ENCODE results near the gene TRAF3. TPM values are rescaled to one million over a fixed set of nuclear protein-coding genes. Genes with fewer than 3 reads are reported as not detected.

TRAF3 gene
- total and polyA plus RNA-seq, 12 donors = 2.3 to 15.6 (median 10.2) TPM

DNA sequence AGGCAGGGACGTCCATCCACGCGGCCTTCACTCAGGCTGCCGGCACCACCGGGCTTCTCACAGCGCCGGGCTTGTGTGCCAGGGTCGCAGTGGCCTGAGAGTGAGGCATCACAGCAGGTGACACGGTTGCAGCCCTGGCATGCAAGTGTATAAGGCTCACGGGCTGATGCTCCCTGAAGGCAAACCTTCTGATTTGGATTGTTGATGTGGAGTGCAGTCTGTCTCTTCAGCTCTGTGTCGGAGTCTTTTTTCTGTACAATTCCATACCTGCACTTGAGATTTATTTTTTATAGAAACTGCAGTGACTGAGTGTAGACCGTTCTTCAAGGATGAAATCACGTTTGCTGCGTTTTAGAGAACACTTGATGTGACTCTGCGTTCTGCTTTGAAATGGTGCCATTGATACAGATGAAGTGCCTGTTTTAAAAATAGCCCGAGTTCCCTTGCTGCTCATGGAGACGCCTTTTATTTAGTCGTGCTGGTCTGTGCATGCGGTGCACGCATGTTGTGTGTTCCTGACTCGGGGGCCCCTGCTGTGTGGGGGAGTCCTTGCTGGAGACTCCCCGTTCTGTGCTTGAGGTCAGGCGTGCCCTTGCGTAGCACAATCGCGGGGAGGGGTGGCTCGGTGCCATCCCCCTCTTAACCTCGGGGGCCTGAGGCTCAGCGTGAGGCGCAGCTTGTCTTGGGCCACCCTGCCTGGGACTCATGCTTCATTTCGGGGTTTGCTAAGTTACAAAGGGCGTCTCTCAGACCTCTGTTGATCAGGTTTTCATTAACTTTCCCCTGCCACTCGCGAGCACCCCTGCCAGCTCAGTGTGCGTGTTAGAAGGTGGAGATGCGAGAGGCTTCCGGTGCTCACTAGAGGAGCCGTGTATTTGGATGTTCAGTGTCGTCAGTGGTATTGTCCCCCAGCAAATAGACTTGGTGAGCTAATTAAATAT lies 123.7 kb downstream of the TRAF3 start:
- DNase-seq (no peak), ATAC-seq (peak in 6 of 8 donors; percentile 29 to 75 (median 60))
- no peaks in the 10 kb centered on the region for H3K9me3 ChIP-seq
- no peaks in the 10 kb centered on the region for H3K27me3 ChIP-seq
- H3K27ac ChIP-seq = peak overlapping the region in 2 of 10 donors; percentile 15 to 27
- H3K4me1 ChIP-seq = peaks cover 0 to 12% (median 0%) of the 10 kb centered on the region in 9 donors
- TF ChIP-seq, protein P1, sequence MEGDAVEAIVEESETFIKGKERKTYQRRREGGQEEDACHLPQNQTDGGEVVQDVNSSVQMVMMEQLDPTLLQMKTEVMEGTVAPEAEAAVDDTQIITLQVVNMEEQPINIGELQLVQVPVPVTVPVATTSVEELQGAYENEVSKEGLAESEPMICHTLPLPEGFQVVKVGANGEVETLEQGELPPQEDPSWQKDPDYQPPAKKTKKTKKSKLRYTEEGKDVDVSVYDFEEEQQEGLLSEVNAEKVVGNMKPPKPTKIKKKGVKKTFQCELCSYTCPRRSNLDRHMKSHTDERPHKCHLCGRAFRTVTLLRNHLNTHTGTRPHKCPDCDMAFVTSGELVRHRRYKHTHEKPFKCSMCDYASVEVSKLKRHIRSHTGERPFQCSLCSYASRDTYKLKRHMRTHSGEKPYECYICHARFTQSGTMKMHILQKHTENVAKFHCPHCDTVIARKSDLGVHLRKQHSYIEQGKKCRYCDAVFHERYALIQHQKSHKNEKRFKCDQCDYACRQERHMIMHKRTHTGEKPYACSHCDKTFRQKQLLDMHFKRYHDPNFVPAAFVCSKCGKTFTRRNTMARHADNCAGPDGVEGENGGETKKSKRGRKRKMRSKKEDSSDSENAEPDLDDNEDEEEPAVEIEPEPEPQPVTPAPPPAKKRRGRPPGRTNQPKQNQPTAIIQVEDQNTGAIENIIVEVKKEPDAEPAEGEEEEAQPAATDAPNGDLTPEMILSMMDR (IDR thresholded peaks at IDR 0.05) = no peak
- intact Hi-C loops (cut with DNase I) = no loop called here
- H3K4me3 ChIP-seq = peak overlapping the region in 5 of 10 donors; percentile 5 to 28 (median 20)
- H3K36me3 ChIP-seq = peaks cover 0 to 91% (median 4%) of the 10 kb centered on the region in 9 donors
- WGBS, 2 donors = 57 to 75% methylated on average over 39 of the region's 39 CpGs

DNA sequence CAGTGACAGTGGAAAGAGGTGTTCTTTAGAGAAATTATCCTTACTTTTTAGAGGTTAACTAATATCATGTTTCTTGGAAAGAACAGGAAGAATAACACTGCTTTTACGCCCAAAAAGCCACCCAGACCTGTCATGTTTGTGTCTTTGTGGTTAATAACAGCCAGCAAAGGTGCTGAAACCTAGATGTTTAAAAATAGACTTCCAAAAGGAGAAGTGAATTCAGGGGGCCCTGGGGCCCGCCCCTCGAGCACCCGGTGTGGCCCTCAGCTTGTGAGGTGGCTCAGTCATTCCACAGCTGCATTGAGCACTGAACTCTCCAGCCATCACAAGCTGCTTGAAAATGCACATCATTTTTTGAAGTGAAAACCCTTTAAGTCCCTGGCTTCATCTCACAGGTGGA lies 124.4 kb downstream of the TRAF3 start:
- H3K9me3 ChIP-seq = no peaks in the 10 kb centered on the region
- no peaks in the 10 kb centered on the region for H3K27me3 ChIP-seq
- WGBS, 2 donors = 54 to 80% methylated on average over 4 of the region's 4 CpGs
- TF ChIP-seq, protein P1 (IDR thresholded peaks at IDR 0.05) = no peak
- DNase-seq (no peak), ATAC-seq (no peak)
- peaks cover 0 to 12% (median 0%) of the 10 kb centered on the region in 9 donors for H3K4me1 ChIP-seq
- H3K4me3 ChIP-seq = no peak overlapping the region
- no peak overlapping the region for H3K27ac ChIP-seq
- intact Hi-C loops (cut with DNase I) = no loop called here
- peaks cover 0 to 91% (median 4%) of the 10 kb centered on the region in 9 donors for H3K36me3 ChIP-seq

DNA sequence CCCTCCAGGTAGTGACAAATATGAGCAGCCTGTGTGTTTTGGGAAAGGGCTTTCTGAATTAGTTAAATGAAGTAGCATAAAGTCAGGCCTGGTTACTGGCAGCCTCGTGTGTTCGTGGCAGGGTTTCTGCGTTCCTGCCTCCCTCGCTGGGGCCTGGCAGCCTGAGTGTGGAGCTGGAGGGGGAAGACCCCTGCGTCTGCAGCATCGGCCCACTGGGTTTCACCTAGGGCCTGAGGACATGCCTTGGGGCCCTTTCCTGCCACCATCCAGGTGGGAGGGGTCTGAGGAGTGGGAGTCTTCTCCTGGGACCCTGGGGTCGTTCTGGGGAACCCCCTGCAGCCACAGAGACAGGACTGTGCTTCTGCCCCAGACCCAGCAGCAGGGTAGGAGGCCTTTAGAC lies 124.8 kb downstream of the TRAF3 start:
- DNase-seq = no peak
- H3K9me3 ChIP-seq = no peaks in the 10 kb centered on the region
- H3K4me1 ChIP-seq = peaks cover 0 to 12% (median 0%) of the 10 kb centered on the region in 9 donors
- no peaks in the 10 kb centered on the region for H3K27me3 ChIP-seq
- intact Hi-C loops (cut with DNase I) = no loop called here
- no peak overlapping the region for H3K4me3 ChIP-seq
- H3K27ac ChIP-seq = no peak overlapping the region
- H3K36me3 ChIP-seq = peaks cover 0 to 91% (median 4%) of the 10 kb centered on the region in 9 donors
- WGBS, 2 donors = 90 to 92% methylated on average over 7 of the region's 7 CpGs
- no peak for ATAC-seq
- TF ChIP-seq, protein P1 (IDR thresholded peaks at IDR 0.05) = no peak

DNA sequence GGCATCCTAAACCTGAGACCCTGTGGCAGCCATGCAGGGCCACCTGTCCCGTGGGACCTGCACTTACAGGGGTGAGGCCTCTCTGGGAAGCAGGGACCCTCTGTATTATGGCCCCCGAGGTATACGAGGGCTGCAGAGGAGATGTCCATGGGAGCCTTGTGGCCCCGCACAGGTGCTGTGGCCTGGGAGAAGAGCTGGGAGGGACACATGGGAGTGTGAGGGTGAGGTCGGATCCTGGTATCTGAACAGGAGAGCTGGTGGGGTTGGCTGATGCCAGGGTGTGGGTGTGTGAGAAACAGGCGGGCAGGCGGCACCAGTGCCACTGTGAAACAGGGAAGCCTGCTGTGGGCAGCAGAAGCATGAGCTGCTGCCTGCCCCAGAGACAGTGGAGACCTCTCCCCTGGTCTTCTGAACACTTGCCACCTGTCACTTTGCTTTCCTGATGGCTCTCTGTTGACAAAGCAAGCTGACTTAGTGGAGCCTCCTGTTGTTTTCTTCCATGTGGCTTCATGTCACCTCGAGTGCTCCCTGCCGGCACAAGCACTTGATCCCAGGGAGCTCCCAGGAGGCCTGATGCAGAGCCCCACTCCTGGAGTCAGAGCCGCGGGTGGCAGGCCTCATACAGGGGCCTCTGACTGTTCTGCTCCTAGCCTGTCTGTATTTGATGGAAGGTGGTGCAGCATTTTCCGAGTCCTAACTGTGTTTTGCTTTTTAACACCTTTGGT lies 125.4 kb downstream of the TRAF3 start:
- Histone ChIP-seq H3K27me3 (no peaks in the 10 kb centered on the region), H3K36me3 (peaks cover 0 to 90% (median 4%) of the 10 kb centered on the region in 9 donors), H3K4me3 (no peak overlapping the region), H3K27ac (no peak overlapping the region), H3K4me1 (peaks cover 0 to 12% (median 0%) of the 10 kb centered on the region in 9 donors), H3K9me3 (no peaks in the 10 kb centered on the region)
- intact Hi-C loops (cut with DNase I) = no loop called here
- 91 to 92% methylated on average over 12 of the region's 12 CpGs for WGBS, 2 donors
- no peak for DNase-seq
- TF ChIP-seq, protein P1 (IDR thresholded peaks at IDR 0.05) = no peak
- no peak for ATAC-seq
